Osteoblast (primary cell): ENCODE measurements around the gene PALD1. TPM values are rescaled to one million over a fixed set of nuclear protein-coding genes. Genes with fewer than 3 reads are reported as not detected.

Source experiments
- DNase-seq: peaks from one replicate; pipeline ENCODE4 v3.0.0; 2011; ENCODE audit warnings: low spot score, mixed read lengths; ENCODE audit not compliant: insufficient read length; ENCODE audit errors: missing footprints
- H2AFZ ChIP-seq: 2 replicates; pipeline ENCODE4 v1.6.0; 2011; ENCODE audit warnings: mild to moderate bottlenecking, low read length
- H3K27ac ChIP-seq: 2 replicates; pipeline ENCODE4 v1.5.1; 2011; ENCODE audit warnings: mild to moderate bottlenecking, low read depth, low read length, moderate library complexity
- H3K27me3 ChIP-seq: 2 replicates; pipeline ENCODE4 v1.6.0; 2012; ENCODE audit warnings: mild to moderate bottlenecking, control low read depth, inconsistent platforms, low read length, moderate library complexity; ENCODE audit not compliant: insufficient read depth
- H3K36me3 ChIP-seq: 2 replicates; pipeline ENCODE4 v1.5.1; 2011; ENCODE audit warnings: mild to moderate bottlenecking, low read length, control low read depth, moderate library complexity; ENCODE audit not compliant: insufficient read depth
- H3K4me1 ChIP-seq: 2 replicates; pipeline ENCODE4 v1.5.1; 2011; ENCODE audit warnings: mild to moderate bottlenecking, low read length, control low read depth, moderate library complexity; ENCODE audit not compliant: insufficient read depth
- H3K4me2 ChIP-seq: 2 replicates; pipeline ENCODE4 v1.6.0; 2011; ENCODE audit warnings: mild to moderate bottlenecking, low read length; ENCODE audit not compliant: insufficient read depth
- H3K4me3 ChIP-seq: fragments of 200-600 bp; sonication (generic); 3 replicates; pipeline ENCODE4 v1.5.1; 2012; ENCODE audit warnings: mild to moderate bottlenecking, low read length, inconsistent platforms; ENCODE audit not compliant: insufficient read depth
- H3K79me2 ChIP-seq: 2 replicates; pipeline ENCODE4 v1.6.0; 2012; ENCODE audit warnings: mild to moderate bottlenecking, low read length, control low read depth, inconsistent platforms; ENCODE audit not compliant: insufficient read depth
- H3K9me3 ChIP-seq: 2 replicates; pipeline ENCODE4 v1.5.1; 2011; ENCODE audit warnings: low read depth, low read length, control low read depth
- H4K20me1 ChIP-seq: 2 replicates; pipeline ENCODE4 v1.6.0; 2012; ENCODE audit warnings: mild to moderate bottlenecking, low read length, control low read depth; ENCODE audit not compliant: insufficient read depth
- total RNA-seq: library from RNA; depleted of rRNA; stranded (reverse); fragments of >200 nt; gene quantifications from 2 replicates; pipeline ENCODE4 v1.2.3, GENCODE V29; 2012
- TF ChIP-seq, protein P1 (sequence below): IDR thresholded peaks from 2 replicates; pipeline ENCODE4 v1.5.1; 2011; ENCODE audit warnings: mild to moderate bottlenecking, low read depth, low read length, moderate library complexity; ENCODE audit errors: extremely low read depth

Gene PALD1
- total RNA-seq, 1 donor: under 0.01 TPM

DNA sequence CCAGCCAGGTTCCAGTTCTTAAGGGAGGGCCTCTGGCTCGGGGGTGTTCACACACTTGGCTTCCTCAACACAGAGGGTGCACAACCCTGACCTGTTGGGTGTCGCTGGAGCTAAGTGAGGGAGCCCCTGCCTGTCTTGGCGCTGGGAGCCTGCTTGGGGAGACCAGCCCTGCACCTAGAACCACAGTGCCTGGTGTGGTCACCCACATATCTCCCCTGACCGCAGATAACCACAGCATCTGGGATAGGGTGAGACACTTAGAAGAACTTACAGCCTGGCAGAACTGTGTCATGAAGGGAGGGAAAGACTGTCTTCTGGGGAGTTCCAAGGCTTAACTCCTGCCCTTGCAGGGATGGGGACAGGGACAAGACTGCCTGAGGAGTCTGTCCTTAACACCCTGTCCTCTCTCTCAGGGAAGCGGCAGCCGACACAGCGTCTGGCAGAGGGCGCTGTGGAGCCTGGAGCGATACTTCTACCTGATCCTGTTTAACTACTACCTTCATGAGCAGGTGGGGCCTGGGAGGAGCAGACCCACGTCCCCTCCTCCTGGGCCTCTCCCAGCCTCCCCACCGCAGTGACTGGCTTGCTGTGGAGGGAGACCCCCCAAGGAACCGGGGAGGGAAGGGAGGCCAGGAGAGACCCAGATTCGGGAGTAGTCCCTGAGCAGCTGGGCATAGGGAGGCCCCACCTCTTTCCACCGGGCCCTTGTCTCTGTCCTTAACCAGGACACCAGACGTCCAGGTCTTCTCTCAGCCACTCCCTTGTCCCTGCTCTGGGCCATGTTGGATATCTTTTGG lies 59.0 kb downstream of the PALD1 start:
- H4K20me1 ChIP-seq: no peaks in the 10 kb centered on the region
- no peak overlapping the region for H2AFZ ChIP-seq
- H3K27ac ChIP-seq: no peak overlapping the region
- DNase-seq: no peak
- TF ChIP-seq, protein P1, sequence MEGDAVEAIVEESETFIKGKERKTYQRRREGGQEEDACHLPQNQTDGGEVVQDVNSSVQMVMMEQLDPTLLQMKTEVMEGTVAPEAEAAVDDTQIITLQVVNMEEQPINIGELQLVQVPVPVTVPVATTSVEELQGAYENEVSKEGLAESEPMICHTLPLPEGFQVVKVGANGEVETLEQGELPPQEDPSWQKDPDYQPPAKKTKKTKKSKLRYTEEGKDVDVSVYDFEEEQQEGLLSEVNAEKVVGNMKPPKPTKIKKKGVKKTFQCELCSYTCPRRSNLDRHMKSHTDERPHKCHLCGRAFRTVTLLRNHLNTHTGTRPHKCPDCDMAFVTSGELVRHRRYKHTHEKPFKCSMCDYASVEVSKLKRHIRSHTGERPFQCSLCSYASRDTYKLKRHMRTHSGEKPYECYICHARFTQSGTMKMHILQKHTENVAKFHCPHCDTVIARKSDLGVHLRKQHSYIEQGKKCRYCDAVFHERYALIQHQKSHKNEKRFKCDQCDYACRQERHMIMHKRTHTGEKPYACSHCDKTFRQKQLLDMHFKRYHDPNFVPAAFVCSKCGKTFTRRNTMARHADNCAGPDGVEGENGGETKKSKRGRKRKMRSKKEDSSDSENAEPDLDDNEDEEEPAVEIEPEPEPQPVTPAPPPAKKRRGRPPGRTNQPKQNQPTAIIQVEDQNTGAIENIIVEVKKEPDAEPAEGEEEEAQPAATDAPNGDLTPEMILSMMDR: peak; percentile 35
- H3K9me3 ChIP-seq: no peaks in the 10 kb centered on the region
- H3K4me3 ChIP-seq: no peak overlapping the region
- H3K4me1 ChIP-seq: no peaks in the 10 kb centered on the region
- H3K27me3 ChIP-seq: peaks cover 8% of the 10 kb centered on the region
- H3K79me2 ChIP-seq: no peaks in the 10 kb centered on the region
- H3K36me3 ChIP-seq: no peaks in the 10 kb centered on the region
- H3K4me2 ChIP-seq: no peak overlapping the region

DNA sequence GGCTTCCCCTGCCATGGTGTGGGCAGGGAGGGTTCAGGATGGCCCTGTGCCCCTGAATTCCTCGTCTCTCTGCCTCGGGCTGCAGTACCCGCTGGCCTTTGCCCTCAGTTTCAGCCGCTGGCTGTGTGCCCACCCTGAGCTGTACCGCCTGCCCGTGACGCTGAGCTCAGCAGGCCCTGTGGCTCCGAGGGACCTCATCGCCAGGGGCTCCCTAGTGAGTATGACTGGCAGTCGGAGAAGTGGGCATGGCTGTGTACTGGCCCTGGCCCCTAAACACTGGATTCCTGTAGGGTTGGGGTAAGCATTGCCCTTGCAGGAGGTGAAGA lies 59.6 kb downstream of the PALD1 start:
- Histone ChIP-seq H3K79me2 (no peaks in the 10 kb centered on the region), H3K4me3 (no peak overlapping the region), H2AFZ (no peak overlapping the region), H3K9me3 (no peaks in the 10 kb centered on the region), H3K27me3 (peaks cover 8% of the 10 kb centered on the region), H3K27ac (no peak overlapping the region), H3K4me2 (no peak overlapping the region), H4K20me1 (no peaks in the 10 kb centered on the region), H3K36me3 (no peaks in the 10 kb centered on the region), H3K4me1 (no peaks in the 10 kb centered on the region)
- TF ChIP-seq, protein P1: no peak
- DNase-seq: no peak

DNA sequence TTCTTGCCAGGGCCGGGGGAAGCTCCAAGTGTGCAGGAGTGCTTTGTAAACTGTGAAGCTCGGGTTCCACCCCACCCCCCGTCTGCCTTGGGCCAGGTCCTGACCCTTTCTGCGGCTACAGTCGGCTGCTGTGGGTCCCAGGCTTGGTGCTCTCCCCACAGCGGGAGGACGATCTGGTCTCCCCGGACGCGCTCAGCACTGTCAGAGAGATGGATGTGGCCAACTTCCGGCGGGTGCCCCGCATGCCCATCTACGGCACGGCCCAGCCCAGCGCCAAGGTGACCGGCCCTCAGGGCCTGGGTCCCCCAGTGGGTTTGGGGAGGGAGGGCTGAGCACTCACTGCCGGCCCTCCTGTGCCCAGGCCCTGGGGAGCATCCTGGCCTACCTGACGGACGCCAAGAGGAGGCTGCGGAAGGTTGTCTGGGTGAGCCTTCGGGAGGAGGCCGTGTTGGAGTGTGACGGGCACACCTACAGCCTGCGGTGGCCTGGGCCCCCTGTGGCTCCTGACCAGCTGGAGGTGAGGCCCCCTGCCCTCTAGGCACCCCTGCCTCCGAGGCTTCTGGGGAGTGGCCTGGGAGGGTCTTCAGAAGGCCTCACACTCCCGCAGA lies 60.3 kb downstream of the PALD1 start:
- Histone ChIP-seq H4K20me1 (no peaks in the 10 kb centered on the region), H3K4me3 (no peak overlapping the region), H3K27me3 (peaks cover 11% of the 10 kb centered on the region), H3K36me3 (no peaks in the 10 kb centered on the region), H3K4me1 (no peaks in the 10 kb centered on the region), H3K4me2 (no peak overlapping the region), H2AFZ (no peak overlapping the region), H3K79me2 (no peaks in the 10 kb centered on the region), H3K9me3 (no peaks in the 10 kb centered on the region), H3K27ac (no peak overlapping the region)
- no peak for DNase-seq
- TF ChIP-seq, protein P1: no peak

DNA sequence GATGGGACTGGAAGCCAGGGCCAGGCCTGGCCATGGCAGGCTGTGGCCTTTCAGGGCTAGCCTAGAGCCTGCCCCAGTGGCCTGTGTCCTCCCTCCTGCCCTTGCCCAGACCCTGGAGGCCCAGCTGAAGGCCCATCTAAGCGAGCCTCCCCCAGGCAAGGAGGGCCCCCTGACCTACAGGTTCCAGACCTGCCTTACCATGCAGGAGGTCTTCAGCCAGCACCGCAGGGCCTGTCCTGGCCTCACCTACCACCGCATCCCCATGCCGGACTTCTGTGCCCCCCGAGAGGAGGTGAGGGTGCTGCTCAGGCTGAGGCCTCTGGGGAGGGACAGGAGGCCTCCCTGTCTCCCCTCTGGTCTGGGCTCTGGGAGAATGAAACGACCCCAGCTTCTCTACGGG lies 60.9 kb downstream of the PALD1 start:
- Histone ChIP-seq H4K20me1 (no peaks in the 10 kb centered on the region), H2AFZ (no peak overlapping the region), H3K4me2 (no peak overlapping the region), H3K4me3 (no peak overlapping the region), H3K4me1 (no peaks in the 10 kb centered on the region), H3K27ac (no peak overlapping the region), H3K79me2 (no peaks in the 10 kb centered on the region), H3K27me3 (peaks cover 11% of the 10 kb centered on the region), H3K9me3 (no peaks in the 10 kb centered on the region), H3K36me3 (no peaks in the 10 kb centered on the region)
- no peak for DNase-seq
- TF ChIP-seq, protein P1: no peak
